Suppressor macrophage treated with lipopolysaccharide for 1 hour (primary cell): ENCODE measurements around the gene BANP.
"Not testable (repeated sequence)": the region's sequence is repeated elsewhere in the genome, so short reads cannot be mapped to it uniquely, and the experiment has no call there.

Source experiments
- DNase-seq, 3 donors: peaks; one replicate each; pipeline ENCODE4 v3.0.0-alpha.2; 2020 to 2022

BANP gene

GRCh38 chr16:87950765-87951551, at the start of gene BANP:
TSS of gene BANP (plus strand) at chr16:87951434. CDS start at chr16:87975116, 23,682 bp downstream.
- peak; percentile 99 to 100 (median 99) for DNase-seq

- DNase-seq, result not testable (repeated sequence)
These were observed 46.3 kb upstream of the BANP start for GRCh38 chr16:87904963-87905362.

- not testable (repeated sequence) for DNase-seq
These were observed 45.7 kb upstream of the BANP start for GRCh38 chr16:87905521-87905920.

GRCh38 chr16:87908101-87908500, 43.1 kb upstream of the BANP start:
- not testable (repeated sequence) for DNase-seq

- DNase-seq, result peak; percentile 79 to 87 (median 86)
These were observed 41.9 kb upstream of the BANP start for GRCh38 chr16:87909203-87909935.

- DNase-seq, result not testable (repeated sequence)
These were observed 40.0 kb upstream of the BANP start for GRCh38 chr16:87911106-87911763.

GRCh38 chr16:87912691-87913090, 38.5 kb upstream of the BANP start:
- DNase-seq, result not testable (repeated sequence)

- DNase-seq, result not testable (repeated sequence)
These were observed 37.1 kb upstream of the BANP start for GRCh38 chr16:87914021-87914725.

GRCh38 chr16:87914812-87915211, 36.4 kb upstream of the BANP start:
- no peak for DNase-seq

GRCh38 chr16:87917503-87917902, 33.7 kb upstream of the BANP start:
- no peak for DNase-seq

- no peak for DNase-seq
These were observed 32.9 kb upstream of the BANP start for GRCh38 chr16:87918338-87918737.

- peak; percentile 78 to 88 (median 82) for DNase-seq
These were observed 32.2 kb upstream of the BANP start for GRCh38 chr16:87918866-87919680.

GRCh38 chr16:87919681-87919994, 31.6 kb upstream of the BANP start:
- DNase-seq, result no peak

- no peak for DNase-seq
These were observed 29.9 kb upstream of the BANP start for GRCh38 chr16:87921236-87921773.

- DNase-seq, result no peak
These were observed 28.9 kb upstream of the BANP start for GRCh38 chr16:87922250-87922871.

- no peak for DNase-seq
These were observed 27.0 kb upstream of the BANP start for GRCh38 chr16:87924041-87924810.

- DNase-seq, result no peak
These were observed 26.2 kb upstream of the BANP start for GRCh38 chr16:87924811-87925670.

- peak; percentile 93 to 95 (median 94) for DNase-seq
These were observed 24.7 kb upstream of the BANP start for GRCh38 chr16:87926246-87927194.
